ENCODE data around the gene RGS14. TPM values are rescaled to one million over a fixed set of nuclear protein-coding genes. Genes with fewer than 3 reads are reported as not detected.

RGS14 gene
- total and polyA plus RNA-seq, 7 experiments from 2014 or later, result 32.9 to 196 (median 100) TPM

DNA sequence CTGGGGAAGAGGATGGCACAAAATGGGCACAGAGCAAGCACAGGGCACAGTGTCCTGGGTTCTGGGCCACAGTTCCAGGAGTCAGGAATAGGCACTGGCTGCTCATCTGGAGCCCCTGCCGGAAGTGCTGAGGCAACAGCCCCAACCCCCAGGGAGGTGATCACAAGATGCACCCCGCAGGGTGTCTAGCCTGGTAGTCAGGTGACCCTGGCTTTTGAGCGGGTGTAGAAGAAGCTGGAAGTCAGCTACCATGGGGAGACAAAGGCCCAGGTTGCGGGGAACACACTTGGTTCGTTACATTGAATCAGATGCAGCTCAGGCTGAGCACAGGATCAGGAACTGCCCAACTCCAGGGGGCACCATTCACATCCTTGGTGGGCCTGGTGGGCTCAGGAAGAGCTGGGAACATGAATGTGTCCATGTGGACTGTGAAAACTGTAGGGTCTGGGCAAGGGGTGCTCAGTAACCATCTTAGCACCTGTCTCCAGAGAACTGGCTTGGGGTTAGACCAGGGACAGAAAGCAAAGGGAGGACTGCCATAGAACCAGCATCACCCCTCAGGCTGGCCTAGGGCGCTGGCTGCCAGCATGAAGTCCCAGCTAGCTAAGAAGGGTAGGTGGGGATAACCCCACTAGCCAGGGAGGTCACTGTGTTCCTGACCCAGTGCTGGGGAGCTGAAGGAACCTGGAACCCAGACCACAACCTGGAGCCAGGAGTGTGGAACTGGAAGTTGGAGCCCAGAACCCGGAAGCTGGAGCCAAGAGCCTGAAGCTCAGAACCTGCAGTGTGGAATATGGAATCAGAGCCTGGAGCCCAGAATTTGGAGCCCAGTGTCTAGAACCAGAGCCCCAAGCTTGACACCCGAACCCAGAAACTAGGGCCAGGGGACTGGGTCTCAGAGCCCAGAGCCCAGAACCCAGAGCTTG lies 20.4 kb downstream of the RGS14 start:
- intact Hi-C loops (cut with micrococcal nuclease), result no loop called here
- ChIA-PET POLR2A (interaction anchor here (0.6 to 2.4 kb wide), 13 partner anchors 9 to 77 kb away, joined by 3 to 15 read pairs (median 3); partner anchors contain the start of gene LMAN2), CTCF (interaction anchor here (0.7 to 3.2 kb wide), 13 partner anchors 8 to 77 kb away, joined by 3 to 20 read pairs (median 3); no protein-coding TSS in a partner anchor)
- H3K27ac Mint-ChIP-seq, result peak overlapping the region; percentile 25 to 94 (median 64)
- no peaks in the 10 kb centered on the region for H3K9me3 Mint-ChIP-seq
- DNase-seq, result no peak
- H3K27ac ChIP-seq (ENCODE audit: low read depth, low read length), result peak overlapping the region; percentile 3
- H3K36me3 ChIP-seq (ENCODE audit: control insufficient read depth in 2 of 3, insufficient read depth in 3 of 3, low read length in 3 of 3), result peaks cover 0 to 4% (median 4%) of the 10 kb centered on the region in 3 experiments
- peak overlapping the region in 1 of 10 donors; percentile 19 for H3K4me3 Mint-ChIP-seq
- no peak overlapping the region for H3K4me3 ChIP-seq (ENCODE audit: low read length)
- H3K4me1 ChIP-seq (ENCODE audit: control insufficient read depth in 2 of 2, insufficient read depth in 2 of 2, low read length in 2 of 2), result peaks cover 10 to 43% of the 10 kb centered on the region in 2 donors
- H3K27me3 Mint-ChIP-seq, result no peaks in the 10 kb centered on the region
- H3K4me1 Mint-ChIP-seq, result peaks cover 30 to 77% (median 50%) of the 10 kb centered on the region in 7 donors
- ATAC-seq, result no peak
- no peaks in the 10 kb centered on the region for H3K27me3 ChIP-seq (ENCODE audit: control insufficient read depth in 2 of 2, insufficient read depth in 2 of 2, low read length in 2 of 2)
- H3K9me3 ChIP-seq (ENCODE audit: control insufficient read depth in 2 of 3, low read length in 3 of 3), result no peaks in the 10 kb centered on the region
- peaks cover 0 to 7% (median 4%) of the 10 kb centered on the region in 5 donors for H3K36me3 Mint-ChIP-seq

DNA sequence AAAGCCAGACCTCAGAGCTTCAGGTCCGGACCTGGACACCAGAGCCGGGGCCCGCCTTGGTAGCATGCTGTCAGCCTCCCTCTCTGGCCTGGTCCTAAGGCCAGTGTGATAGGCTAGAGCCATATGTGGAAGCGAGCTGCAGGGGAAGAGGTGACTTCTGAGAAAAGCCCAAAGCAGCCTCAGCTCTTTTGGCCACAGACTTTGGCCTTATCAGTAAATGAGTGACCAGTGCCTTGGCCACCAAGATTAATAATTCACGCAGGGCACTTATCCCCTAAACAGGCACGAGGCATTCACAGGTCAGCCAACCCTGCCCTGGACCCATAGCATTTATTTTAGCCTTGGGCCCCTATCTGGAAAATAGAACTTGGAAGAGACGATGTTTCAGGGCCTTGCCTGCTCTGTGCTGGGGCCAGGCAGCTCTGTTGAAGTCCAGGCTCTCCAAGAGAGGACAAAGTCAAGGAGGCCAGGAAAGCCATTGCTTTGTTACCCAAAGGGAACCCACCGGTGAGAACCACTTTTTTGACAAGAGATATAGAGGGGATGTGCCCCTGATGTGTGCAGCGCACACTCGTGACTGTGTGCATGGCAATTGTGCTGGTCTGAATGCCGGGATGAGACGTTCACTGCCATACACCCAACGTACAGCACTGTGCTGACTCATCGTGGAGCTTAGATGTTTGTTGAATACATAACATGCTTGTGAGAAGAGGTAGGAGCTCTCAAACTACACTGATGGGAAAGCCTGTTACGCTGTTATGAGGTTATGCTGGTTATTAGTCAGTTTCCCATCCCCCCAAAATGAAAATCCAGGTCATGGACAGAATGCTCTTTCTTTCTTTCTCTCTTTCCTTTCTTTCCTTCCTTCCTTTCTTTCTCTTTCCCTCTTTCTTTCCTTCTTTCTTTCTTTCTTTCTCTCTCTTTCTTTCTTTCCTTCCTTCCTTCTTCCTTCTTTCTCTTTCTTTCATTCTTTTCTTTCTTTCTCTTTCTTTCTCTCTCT lies 21.5 kb downstream of the RGS14 start:
- Mint-ChIP-seq H3K27ac (peak overlapping the region; percentile 7 to 94 (median 74)), H3K4me3 (peak overlapping the region in 3 of 10 donors; percentile 16 to 38 (median 17)), H3K9me3 (no peaks in the 10 kb centered on the region), H3K27me3 (peaks cover 0 to 2% (median 0%) of the 10 kb centered on the region in 5 donors), H3K4me1 (peaks cover 28 to 76% (median 48%) of the 10 kb centered on the region in 7 donors), H3K36me3 (peaks cover 0 to 5% (median 1%) of the 10 kb centered on the region in 5 donors)
- ATAC-seq (peak; percentile 53), DNase-seq (no peak)
- Histone ChIP-seq H3K9me3 (ENCODE audit: control insufficient read depth in 2 of 3, low read length in 3 of 3) (no peaks in the 10 kb centered on the region), H3K27ac (ENCODE audit: low read depth, low read length) (no peak overlapping the region), H3K4me3 (ENCODE audit: low read length) (no peak overlapping the region), H3K4me1 (ENCODE audit: control insufficient read depth in 2 of 2, insufficient read depth in 2 of 2, low read length in 2 of 2) (peaks cover 0 to 33% of the 10 kb centered on the region in 2 donors), H3K36me3 (ENCODE audit: control insufficient read depth in 2 of 3, insufficient read depth in 3 of 3, low read length in 3 of 3) (no peaks in the 10 kb centered on the region), H3K27me3 (ENCODE audit: control insufficient read depth in 2 of 2, insufficient read depth in 2 of 2, low read length in 2 of 2) (no peaks in the 10 kb centered on the region)
- CTCF ChIA-PET, result interaction anchor here (0.7 to 3.2 kb wide), 11 partner anchors 9 to 76 kb away, joined by 3 to 20 read pairs (median 3); no protein-coding TSS in a partner anchor
- POLR2A ChIA-PET, result interaction anchor here (0.6 to 2.4 kb wide), 14 partner anchors 10 to 76 kb away, joined by 3 to 15 read pairs (median 3); partner anchors contain the start of gene LMAN2
- intact Hi-C loops (cut with micrococcal nuclease), result no loop called here

DNA sequence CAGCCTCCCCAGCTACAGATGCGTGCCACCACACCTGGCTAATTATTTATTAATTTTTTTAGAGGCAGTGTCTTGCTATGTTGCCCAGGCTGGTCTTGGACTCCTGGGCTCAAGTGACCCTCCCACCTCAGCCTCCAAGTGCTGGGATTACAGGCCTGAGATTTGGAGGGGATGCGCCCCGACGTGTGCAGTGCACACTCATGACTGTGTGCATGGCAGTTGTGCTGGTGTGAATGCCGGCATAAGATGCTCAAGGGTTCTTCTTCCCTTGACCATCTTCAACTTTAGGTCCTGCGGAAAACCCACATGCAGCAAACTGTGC lies 23.0 kb downstream of the RGS14 start:
- intact Hi-C loops (cut with micrococcal nuclease), result no loop called here
- H3K36me3 Mint-ChIP-seq, result no peaks in the 10 kb centered on the region
- ATAC-seq (no peak), DNase-seq (no peak)
- Histone ChIP-seq H3K36me3 (ENCODE audit: control insufficient read depth in 2 of 3, insufficient read depth in 3 of 3, low read length in 3 of 3) (no peaks in the 10 kb centered on the region), H3K4me1 (ENCODE audit: control insufficient read depth in 2 of 2, insufficient read depth in 2 of 2, low read length in 2 of 2) (peaks cover under 1 to 20% of the 10 kb centered on the region in 2 donors), H3K27ac (ENCODE audit: low read depth, low read length) (no peak overlapping the region), H3K4me3 (ENCODE audit: low read length) (no peak overlapping the region), H3K9me3 (ENCODE audit: control insufficient read depth in 2 of 3, low read length in 3 of 3) (no peaks in the 10 kb centered on the region), H3K27me3 (ENCODE audit: control insufficient read depth in 2 of 2, insufficient read depth in 2 of 2, low read length in 2 of 2) (no peaks in the 10 kb centered on the region)
- H3K4me3 Mint-ChIP-seq, result no peak overlapping the region
- peak overlapping the region in 2 of 9 donors; percentile 28 to 82 for H3K27ac Mint-ChIP-seq
- peaks cover 24 to 67% (median 42%) of the 10 kb centered on the region in 7 donors for H3K4me1 Mint-ChIP-seq
- H3K27me3 Mint-ChIP-seq, result peaks cover 0 to 4% (median 0%) of the 10 kb centered on the region in 5 donors
- H3K9me3 Mint-ChIP-seq, result no peaks in the 10 kb centered on the region
- ChIA-PET POLR2A (interaction anchor here (0.9 to 7.3 kb wide), 3 partner anchors 7 to 77 kb away, joined by 3 to 52 read pairs (median 6); partner anchors contain the start of genes PRELID1 and RAB24), CTCF (interaction anchor here (0.6 to 4.6 kb wide), 3 partner anchors 9 to 10 kb away, joined by 3 to 75 read pairs (median 5); no protein-coding TSS in a partner anchor)

DNA sequence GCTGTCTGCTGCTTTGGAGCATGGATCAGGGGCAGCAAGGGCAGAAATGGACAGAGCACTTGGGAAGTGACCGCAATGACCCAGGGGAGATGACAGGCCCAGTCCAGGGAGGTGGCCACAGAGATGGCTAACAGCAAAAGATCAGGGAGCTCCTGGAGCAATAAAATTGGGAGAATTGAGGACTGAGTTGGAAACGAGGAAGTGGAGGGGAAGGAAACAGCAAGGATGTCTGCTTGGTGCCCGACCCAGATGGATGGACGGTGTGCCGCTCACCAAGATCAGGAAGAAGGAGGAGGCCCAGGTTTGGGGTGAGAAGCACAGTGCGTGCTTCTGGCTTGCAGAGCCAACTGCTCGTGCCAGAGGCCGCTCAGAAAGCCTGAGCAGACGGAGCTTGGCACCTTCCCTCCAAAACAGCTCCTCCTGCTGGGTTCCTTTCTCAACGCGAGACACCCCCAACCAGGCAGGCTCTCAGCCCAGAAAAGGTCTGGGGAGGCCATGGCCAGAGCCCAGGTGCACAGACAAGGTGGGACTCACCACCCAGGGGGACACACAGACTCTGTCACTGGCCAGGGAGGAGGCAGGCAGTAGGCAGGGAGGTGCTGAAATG lies 24.8 kb downstream of the RGS14 start:
- Mint-ChIP-seq H3K27ac (peak overlapping the region in 7 of 9 donors; percentile 23 to 86 (median 66)), H3K4me1 (peaks cover 24 to 54% (median 37%) of the 10 kb centered on the region in 7 donors), H3K36me3 (no peaks in the 10 kb centered on the region), H3K4me3 (peak overlapping the region in 8 of 10 donors; percentile 5 to 76 (median 42)), H3K27me3 (peaks cover 0 to 4% (median 0%) of the 10 kb centered on the region in 5 donors), H3K9me3 (no peaks in the 10 kb centered on the region)
- ChIA-PET POLR2A (interaction anchor here (1.2 to 7.3 kb wide), 8 partner anchors 9 to 73 kb away, joined by 3 to 52 read pairs (median 8); partner anchors contain the start of genes GRK6 and LMAN2), CTCF (interaction anchor here (0.5 to 4.6 kb wide), 22 partner anchors 8 to 268 kb away, joined by 3 to 75 read pairs (median 4); partner anchors contain the start of genes LMAN2 and RGS14)
- ATAC-seq, result peak; percentile 66
- Histone ChIP-seq H3K27me3 (ENCODE audit: control insufficient read depth in 2 of 2, insufficient read depth in 2 of 2, low read length in 2 of 2) (no peaks in the 10 kb centered on the region), H3K4me3 (ENCODE audit: low read length) (no peak overlapping the region), H3K9me3 (ENCODE audit: control insufficient read depth in 2 of 3, low read length in 3 of 3) (no peaks in the 10 kb centered on the region), H3K4me1 (ENCODE audit: control insufficient read depth in 2 of 2, insufficient read depth in 2 of 2, low read length in 2 of 2) (peaks cover 6 to 14% of the 10 kb centered on the region in 2 donors), H3K36me3 (ENCODE audit: control insufficient read depth in 2 of 3, insufficient read depth in 3 of 3, low read length in 3 of 3) (no peaks in the 10 kb centered on the region), H3K27ac (ENCODE audit: low read depth, low read length) (no peak overlapping the region)
- intact Hi-C loops (cut with micrococcal nuclease), result loop anchor here (1.0 to 2.0 kb wide), 4 partner anchors 12 to 64 kb away; partner anchors contain the start of gene LMAN2 (in 1 of the 2)
- peak in 7 of 9 donors; percentile 48 to 72 (median 60) for DNase-seq

DNA sequence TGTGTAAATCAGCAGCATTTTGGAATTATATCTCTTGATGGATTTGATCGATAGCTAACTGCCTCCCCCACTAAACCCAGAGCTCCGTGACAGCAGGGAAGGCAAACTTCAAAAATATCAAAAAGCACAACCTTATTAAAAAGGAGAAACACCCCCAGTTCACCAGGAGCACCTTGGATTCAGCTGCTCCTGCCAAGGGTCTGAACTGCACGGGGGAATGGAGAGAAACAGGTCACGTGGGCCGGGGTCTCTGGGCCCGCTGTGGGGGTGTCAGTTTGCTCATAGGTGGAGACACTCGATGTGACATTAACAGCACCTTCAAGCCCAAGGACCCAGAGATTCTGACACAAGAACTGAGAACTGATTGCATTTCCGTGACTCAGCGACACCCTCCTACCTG lies 25.5 kb downstream of the RGS14 start:
- POLR2A ChIA-PET, result interaction anchor here (1.2 to 7.3 kb wide), 8 partner anchors 10 to 72 kb away, joined by 3 to 52 read pairs (median 8); partner anchors contain the start of genes GRK6 and LMAN2
- no peaks in the 10 kb centered on the region for H3K36me3 Mint-ChIP-seq
- no peak overlapping the region for H3K27ac ChIP-seq (ENCODE audit: low read depth, low read length)
- H3K4me3 Mint-ChIP-seq, result no peak overlapping the region
- no peaks in the 10 kb centered on the region for H3K9me3 ChIP-seq (ENCODE audit: control insufficient read depth in 2 of 3, low read length in 3 of 3)
- peaks cover 25 to 49% (median 36%) of the 10 kb centered on the region in 7 donors for H3K4me1 Mint-ChIP-seq
- H3K27me3 ChIP-seq (ENCODE audit: control insufficient read depth in 2 of 2, insufficient read depth in 2 of 2, low read length in 2 of 2), result no peaks in the 10 kb centered on the region
- ATAC-seq (no peak), DNase-seq (no peak)
- H3K27ac Mint-ChIP-seq, result peak overlapping the region in 5 of 9 donors; percentile 8 to 85 (median 74)
- intact Hi-C loops (cut with micrococcal nuclease), result loop anchor here (1.0 to 2.0 kb wide), 2 partner anchors 20 to 65 kb away; no protein-coding TSS in a partner anchor
- H3K4me3 ChIP-seq (ENCODE audit: low read length), result no peak overlapping the region
- no peaks in the 10 kb centered on the region for H3K36me3 ChIP-seq (ENCODE audit: control insufficient read depth in 2 of 3, insufficient read depth in 3 of 3, low read length in 3 of 3)
- CTCF ChIA-PET, result interaction anchor here (0.7 to 4.6 kb wide), 20 partner anchors 8 to 269 kb away, joined by 3 to 75 read pairs (median 4); partner anchors contain the start of genes LMAN2 and RGS14
- H3K27me3 Mint-ChIP-seq, result peaks cover 0 to 4% (median 0%) of the 10 kb centered on the region in 5 donors
- no peaks in the 10 kb centered on the region for H3K9me3 Mint-ChIP-seq
- peaks cover 8 to 16% of the 10 kb centered on the region in 2 donors for H3K4me1 ChIP-seq (ENCODE audit: control insufficient read depth in 2 of 2, insufficient read depth in 2 of 2, low read length in 2 of 2)

All from naive thymus-derived CD4-positive, alpha-beta T cell (primary cell).